HG03064 (cell line): ENCODE data around the gene MAPKAPK2.

ENCODE experiments used
- ATAC-seq: cut with Tn5 transposase; IDR thresholded peaks from one replicate; pipeline ENCODE4 v1.9.1; 2021; ENCODE audit warnings: low read depth; ENCODE audit not compliant: unreplicated experiment

Gene MAPKAPK2

GRCh38 chr1:206700445-206701036 is 15.8 kb downstream of the MAPKAPK2 start:
- no peak for ATAC-seq

GRCh38 chr1:206702260-206702659 is 17.6 kb downstream of the MAPKAPK2 start:
- no peak for ATAC-seq

- ATAC-seq, result no peak
Measured at GRCh38 chr1:206702803-206703202, 18.1 kb downstream of the MAPKAPK2 start.

- ATAC-seq, result no peak
Measured at GRCh38 chr1:206703661-206704060, 19.0 kb downstream of the MAPKAPK2 start.

GRCh38 chr1:206704226-206704625 is 19.5 kb downstream of the MAPKAPK2 start:
- no peak for ATAC-seq

GRCh38 chr1:206705191-206705590 is 20.5 kb downstream of the MAPKAPK2 start:
- no peak for ATAC-seq

- no peak for ATAC-seq
Measured at GRCh38 chr1:206705726-206706297, 21.1 kb downstream of the MAPKAPK2 start.

- ATAC-seq, result no peak
Measured at GRCh38 chr1:206706298-206706791, 21.6 kb downstream of the MAPKAPK2 start.

GRCh38 chr1:206706806-206707366 is 22.2 kb downstream of the MAPKAPK2 start:
- no peak for ATAC-seq

GRCh38 chr1:206708058-206708457 is 23.4 kb downstream of the MAPKAPK2 start:
- ATAC-seq, result no peak

- no peak for ATAC-seq
Measured at GRCh38 chr1:206708882-206709281, 24.2 kb downstream of the MAPKAPK2 start.

GRCh38 chr1:206709322-206709721 is 24.6 kb downstream of the MAPKAPK2 start:
- no peak for ATAC-seq

- no peak for ATAC-seq
Measured at GRCh38 chr1:206709772-206710459, 25.2 kb downstream of the MAPKAPK2 start.

GRCh38 chr1:206710460-206710823 is 25.7 kb downstream of the MAPKAPK2 start:
- ATAC-seq, result no peak

GRCh38 chr1:206713070-206713469 is 28.4 kb downstream of the MAPKAPK2 start:
- no peak for ATAC-seq

GRCh38 chr1:206713910-206714312 is 29.2 kb downstream of the MAPKAPK2 start:
- no peak for ATAC-seq

- ATAC-seq, result no peak
Measured at GRCh38 chr1:206714331-206715058, 29.8 kb downstream of the MAPKAPK2 start.

GRCh38 chr1:206715120-206715519 is 30.4 kb downstream of the MAPKAPK2 start:
- ATAC-seq, result no peak

GRCh38 chr1:206715552-206716158 is 30.9 kb downstream of the MAPKAPK2 start:
- ATAC-seq, result no peak

- ATAC-seq, result no peak
Measured at GRCh38 chr1:206716159-206716869, 31.6 kb downstream of the MAPKAPK2 start.
